Keratinocyte (primary cell): ENCODE results near the gene MYO9A. TPM values are rescaled to one million over a fixed set of nuclear protein-coding genes. Genes with fewer than 3 reads are reported as not detected.

ENCODE experiments used
- DNase-seq: peaks from one replicate; pipeline ENCODE4 v3.0.0-alpha.2; 2011; ENCODE audit warnings: low read depth, missing footprints, low spot score
- FAIRE-seq: peaks from 2 replicates; lab custom pipeline; 2011; peaks lifted over from hg19 to GRCh38; lab: Jason Lieb, UNC
- H2AFZ ChIP-seq: 2 replicates; pipeline ENCODE4 v1.6.0; 2012; ENCODE audit warnings: low read length, control low read depth, inconsistent platforms; ENCODE audit not compliant: control insufficient read depth
- H3K27ac ChIP-seq: 2 replicates; pipeline ENCODE4 v1.5.1; 2011; ENCODE audit warnings: low read length; ENCODE audit not compliant: control insufficient read depth, insufficient read depth
- H3K27me3 ChIP-seq: 3 replicates; pipeline ENCODE4 v1.6.0; 2011; ENCODE audit warnings: low read length; ENCODE audit not compliant: control insufficient read depth, insufficient read depth; ENCODE audit errors: extremely low read depth
- H3K36me3 ChIP-seq, 2 experiments: 2 replicates in 1 of 2; 3 replicates in 1 of 2; pipeline ENCODE4 v1.5.1; 2011; ENCODE audit warnings: low read length in 2 of 2, mild to moderate bottlenecking in 1 of 2; ENCODE audit not compliant: control insufficient read depth in 2 of 2, insufficient read depth in 2 of 2; ENCODE audit errors: extremely low read depth in 1 of 2
- H3K4me1 ChIP-seq: 3 replicates; pipeline ENCODE4 v1.5.1; 2011; ENCODE audit warnings: low read length; ENCODE audit not compliant: control insufficient read depth, insufficient read depth; ENCODE audit errors: extremely low read depth
- H3K4me2 ChIP-seq: 3 replicates; pipeline ENCODE4 v1.6.0; 2011; ENCODE audit warnings: low read depth, low read length; ENCODE audit not compliant: control insufficient read depth, insufficient read depth; ENCODE audit errors: extremely low read depth
- H3K4me3 ChIP-seq, 3 experiments: fragments of 200-600 bp in 1 of 3; sonication (generic) in 1 of 3; 2 replicates in 2 of 3; 3 replicates in 1 of 3; pipeline ENCODE4 v1.5.1; 2011 to 2016; ENCODE audit warnings: low read length in 3 of 3, mild to moderate bottlenecking in 3 of 3, control low read depth in 2 of 3, inconsistent platforms in 1 of 3, low read depth in 1 of 3, mixed read lengths in 1 of 3, mixed run types in 1 of 3, moderate library complexity in 1 of 3; ENCODE audit not compliant: control insufficient read depth in 2 of 3, insufficient read depth in 2 of 3; ENCODE audit errors: extremely low read depth in 1 of 3
- H3K79me2 ChIP-seq: 2 replicates; pipeline ENCODE4 v1.6.0; 2012; ENCODE audit warnings: low read length; ENCODE audit not compliant: control insufficient read depth, insufficient read depth
- H3K9ac ChIP-seq: 3 replicates; pipeline ENCODE4 v1.6.0; 2011; ENCODE audit warnings: low read length; ENCODE audit not compliant: control insufficient read depth, insufficient read depth; ENCODE audit errors: extremely low read depth
- H3K9me1 ChIP-seq: 3 replicates; pipeline ENCODE4 v1.6.0; 2011; ENCODE audit warnings: low read length; ENCODE audit not compliant: control insufficient read depth, insufficient read depth; ENCODE audit errors: extremely low read depth
- H3K9me3 ChIP-seq: 2 replicates; pipeline ENCODE4 v1.5.1; 2012; ENCODE audit warnings: low read depth, low read length; ENCODE audit not compliant: control insufficient read depth
- H4K20me1 ChIP-seq: 3 replicates; pipeline ENCODE4 v1.6.0; 2011; ENCODE audit warnings: low read length; ENCODE audit not compliant: control insufficient read depth, insufficient read depth; ENCODE audit errors: extremely low read depth
- CTCF ChIP-seq, 3 experiments: IDR thresholded peaks in 1 of 3; conservative IDR thresholded peaks in 1 of 3; optimal IDR thresholded peaks in 1 of 3; 2 replicates in 2 of 3; 3 replicates in 1 of 3; pipeline versions ENCODE3 to v1.5.1; 2011; ENCODE audit warnings: low read length in 3 of 3, mild to moderate bottlenecking in 3 of 3, moderate library complexity in 2 of 3, control low read depth in 1 of 3, inconsistent platforms in 1 of 3; ENCODE audit not compliant: insufficient read depth in 2 of 3; ENCODE audit errors: extremely low read depth in 1 of 3
- EZH2 ChIP-seq: IDR thresholded peaks from one replicate; pipeline ENCODE4 v1.6.1; 2012; ENCODE audit warnings: inconsistent platforms, mild to moderate bottlenecking, low read length, moderate library complexity
- dilution Hi-C: fragments of 300-500 bp; cut with MboI; formaldehyde crosslinking; loops from one replicate; pipeline ENCODE4 v1.7.0; 2020; ENCODE audit warnings: low sequenced_read_pairs; ENCODE audit not compliant: extremely low pct_ligation_motif_present
- polyA plus RNA-seq, 5 experiments: library from polyadenylated mRNA; depleted of rRNA in 3 of 5; stranded (reverse) in 3 of 5; stranded (forward) in 1 of 5; unstranded in 1 of 5; fragments of >200 nt; gene quantifications; 1 replicate in 1 of 5; 2 replicates in 3 of 5; 3 replicates in 1 of 5; pipeline versions ENCODE4 v1.2.1 to v1.2.3, GENCODE V29; 2011 to 2012; ENCODE audit warnings: missing spikeins in 2 of 5, low read depth in 1 of 5, low replicate concordance in 1 of 5
- small RNA-seq, 3 experiments: library from RNA; depleted of rRNA; stranded (forward); fragments of <200 nt; gene quantifications; one replicate each; pipeline ENCODE3, GENCODE V24; 2012; ENCODE audit warnings: low read depth in 3 of 3, low replicate concordance in 1 of 3; ENCODE audit not compliant: insufficient read length in 3 of 3

The MYO9A gene
- polyA plus RNA-seq, 1 donor (not counting 4 experiments of a cell fraction or from before 2014, with no cell fraction given), result 10.6 TPM

GRCh38 chr15:71773206-71773859 lies 344.6 kb downstream of the MYO9A start:
- TF ChIP-seq EZH2 (no peak), CTCF (optimal IDR thresholded peaks at IDR 0.05 in 1 of 3, IDR thresholded peaks at IDR 0.05 in 1 of 3, conservative IDR thresholded peaks at IDR 0.05 in 1 of 3; ENCODE audit: extremely low read depth in 1 of 3, insufficient read depth in 2 of 3, low read length in 3 of 3) (no peak)
- Histone ChIP-seq H3K27ac (no peak overlapping the region), H3K9me3 (no peaks in the 10 kb centered on the region), H3K4me3 (no peak overlapping the region), H3K79me2 (no peaks in the 10 kb centered on the region), H3K9ac (no peak overlapping the region), H2AFZ (no peak overlapping the region), H3K9me1 (no peaks in the 10 kb centered on the region), H3K4me1 (no peaks in the 10 kb centered on the region), H3K27me3 (no peaks in the 10 kb centered on the region), H3K36me3 (peaks cover 14 to 18% of the 10 kb centered on the region in 2 experiments), H4K20me1 (no peaks in the 10 kb centered on the region), H3K4me2 (no peak overlapping the region)
- no peak for DNase-seq
- dilution Hi-C loops, result no loop called here
- no peak for FAIRE-seq

Small RNA genes within 50 kb of the gene (small RNA-seq; reads per million reads assigned to genes)
- gene RNA5SP399 (0 reads per million in 3 experiments), gene RNU2-65P (0 reads per million in 3 experiments)

Other genes with a start within 250 kb of the MYO9A start
- 3.1 to 6.0 TPM (median 5.8 TPM) in 3 replicates for gene SENP8, start 253 bp upstream of the MYO9A start, polyA plus RNA-seq
- gene GRAMD2A, start 79.6 kb upstream of the MYO9A start, polyA plus RNA-seq, result 2.5 to 7.8 TPM (median 5.7 TPM) in 3 replicates
- 3,138 to 3,414 TPM (median 3,352 TPM) in 3 replicates for gene PKM, start 113.0 kb upstream of the MYO9A start, polyA plus RNA-seq
- 36.8 to 55.4 TPM (median 51.0 TPM) in 3 replicates for gene PARP6, start 154.4 kb upstream of the MYO9A start, polyA plus RNA-seq
- 0.04 to 0.12 TPM in 2 of 3 replicates, not detected in the other for gene CELF6, start 202.0 kb upstream of the MYO9A start, polyA plus RNA-seq